BJ (cell line): ENCODE data around the gene RNF14. TPM values are rescaled to one million over a fixed set of nuclear protein-coding genes. Genes with fewer than 3 reads are reported as not detected.

ENCODE experiments used
- CTCF ChIA-PET: fragments of 350-600 bp; formaldehyde crosslinking; extraction: SDS; loops from one replicate; lab custom pipeline; 2021; ENCODE audit warnings: antibody characterized with exemption, inconsistent platforms; lab: Yijun Ruan, JAX
- POLR2A ChIA-PET: fragments of 300-600 bp; sonication (Branson Sonifier 250); formaldehyde crosslinking; extraction: SDS; loops from one replicate; lab custom pipeline; 2021; ENCODE audit warnings: antibody characterized with exemption; lab: Charles Lee
- DNase-seq: peaks from one replicate; pipeline ENCODE4 v3.0.0-alpha.2; 2011; ENCODE audit warnings: low read depth
- H3K27me3 ChIP-seq: 2 replicates; pipeline ENCODE4 v1.6.0; 2011; ENCODE audit warnings: low read length; ENCODE audit not compliant: control insufficient read depth, insufficient read depth
- H3K36me3 ChIP-seq: 2 replicates; pipeline ENCODE4 v1.5.1; 2011; ENCODE audit warnings: low read length; ENCODE audit not compliant: control insufficient read depth, insufficient read depth
- H3K4me3 ChIP-seq: 2 replicates; pipeline ENCODE4 v1.5.1; 2011; ENCODE audit warnings: low read depth, mild to moderate bottlenecking, control low read depth, low read length
- polyA plus RNA-seq: library from polyadenylated mRNA; depleted of rRNA; stranded (reverse); fragments of >200 nt; gene quantifications from 2 replicates; pipeline ENCODE4 v1.2.3, GENCODE V29; 2011
- TF ChIP-seq, protein P1 (sequence below): IDR thresholded peaks from 2 replicates; pipeline ENCODE4 v1.5.1; 2011; ENCODE audit warnings: low read depth, mild to moderate bottlenecking, control low read depth, inconsistent platforms, low read length, moderate library complexity; ENCODE audit not compliant: insufficient read depth

The RNF14 gene
- polyA plus RNA-seq, 1 experiment = 27.2 TPM

DNA sequence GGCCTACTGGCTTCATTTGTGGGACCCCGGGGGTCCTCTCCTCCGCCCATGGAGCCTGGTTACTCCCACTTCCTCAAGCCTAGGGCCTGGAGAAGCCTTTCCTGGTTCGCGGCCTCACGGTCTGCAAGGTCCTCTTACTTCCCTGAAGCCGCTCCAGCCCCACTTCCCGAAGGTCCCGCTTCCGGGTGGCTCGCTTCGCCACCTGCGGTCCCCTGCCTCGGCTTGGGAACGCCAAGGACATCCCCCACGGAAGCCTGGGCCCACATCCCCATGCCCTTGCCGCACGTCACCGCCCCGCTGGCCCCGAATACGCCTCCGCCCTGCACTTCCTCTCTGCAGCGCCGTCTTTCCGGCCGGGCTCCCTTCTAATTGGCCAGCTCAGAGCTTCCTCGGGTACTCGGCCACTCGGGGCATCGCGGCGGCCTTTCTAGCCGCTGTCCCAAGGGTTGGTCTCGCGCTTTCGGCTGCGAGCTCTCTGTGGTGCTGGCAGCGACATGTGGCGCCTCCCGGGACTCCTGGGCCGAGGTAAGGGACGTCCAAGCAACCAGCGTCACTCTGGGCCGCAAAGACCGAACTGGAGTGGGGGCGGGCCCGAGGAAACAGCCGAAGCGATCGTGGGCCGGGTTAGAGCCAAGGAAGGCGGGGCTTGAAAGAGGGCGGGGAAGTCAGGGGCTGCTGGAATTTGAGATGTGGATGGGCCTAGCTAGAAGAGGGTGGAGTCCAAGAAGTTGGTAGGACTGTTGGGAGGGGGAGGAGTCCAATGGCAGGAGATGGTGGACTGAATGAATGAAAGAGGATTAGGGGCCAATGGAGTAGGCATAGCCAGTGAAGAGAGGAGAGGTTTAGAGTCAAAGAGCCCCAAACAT is 45.2 kb upstream of the RNF14 start, which contains the start of gene DELE1:
DELE1 (plus strand) TSS at position 424 of the 866 bp plus-strand sequence; CDS start at position 495, 71 bp downstream.
- TF ChIP-seq, protein P1, sequence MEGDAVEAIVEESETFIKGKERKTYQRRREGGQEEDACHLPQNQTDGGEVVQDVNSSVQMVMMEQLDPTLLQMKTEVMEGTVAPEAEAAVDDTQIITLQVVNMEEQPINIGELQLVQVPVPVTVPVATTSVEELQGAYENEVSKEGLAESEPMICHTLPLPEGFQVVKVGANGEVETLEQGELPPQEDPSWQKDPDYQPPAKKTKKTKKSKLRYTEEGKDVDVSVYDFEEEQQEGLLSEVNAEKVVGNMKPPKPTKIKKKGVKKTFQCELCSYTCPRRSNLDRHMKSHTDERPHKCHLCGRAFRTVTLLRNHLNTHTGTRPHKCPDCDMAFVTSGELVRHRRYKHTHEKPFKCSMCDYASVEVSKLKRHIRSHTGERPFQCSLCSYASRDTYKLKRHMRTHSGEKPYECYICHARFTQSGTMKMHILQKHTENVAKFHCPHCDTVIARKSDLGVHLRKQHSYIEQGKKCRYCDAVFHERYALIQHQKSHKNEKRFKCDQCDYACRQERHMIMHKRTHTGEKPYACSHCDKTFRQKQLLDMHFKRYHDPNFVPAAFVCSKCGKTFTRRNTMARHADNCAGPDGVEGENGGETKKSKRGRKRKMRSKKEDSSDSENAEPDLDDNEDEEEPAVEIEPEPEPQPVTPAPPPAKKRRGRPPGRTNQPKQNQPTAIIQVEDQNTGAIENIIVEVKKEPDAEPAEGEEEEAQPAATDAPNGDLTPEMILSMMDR = no peak
- CTCF ChIA-PET = interaction anchor here (0.7 to 4.2 kb wide), 8 partner anchors 10 to 790 kb away, joined by 3 to 23 read pairs (median 8); partner anchors contain the start of genes PCDH1 and RNF14

DNA sequence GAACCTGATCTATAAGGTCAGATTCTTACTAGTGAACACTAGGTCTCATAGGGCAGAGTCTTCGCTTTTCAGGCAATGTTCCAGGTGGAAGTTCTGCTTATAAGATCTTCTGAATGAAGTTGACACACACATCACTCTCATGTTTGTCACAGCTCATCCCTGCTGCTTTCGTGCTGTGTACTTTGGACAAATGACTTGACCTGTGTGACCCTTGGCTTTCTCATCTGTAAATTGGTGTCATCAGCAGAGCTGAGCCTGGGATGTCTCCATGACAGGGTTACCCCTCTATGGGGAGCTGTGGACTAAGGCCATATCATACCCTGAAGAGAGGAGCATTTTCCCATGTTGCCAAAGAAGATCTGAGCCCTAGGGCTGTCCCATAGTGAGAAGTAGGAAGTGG is 42.5 kb upstream of the RNF14 start:
- peaks cover 27% of the 10 kb centered on the region for H3K36me3 ChIP-seq
- TF ChIP-seq, protein P1 = no peak
- ChIA-PET CTCF (interaction anchor here (0.8 to 1.2 kb wide), 3 partner anchors 28 to 259 kb away, joined by 3 read pairs; no protein-coding TSS in a partner anchor), POLR2A (no interaction called here)
- no peak overlapping the region for H3K4me3 ChIP-seq
- no peak for DNase-seq
- H3K27me3 ChIP-seq = no peaks in the 10 kb centered on the region

More for the DNA sequence above, 45.2 kb upstream of the RNF14 start, which contains the start of gene DELE1:
- H3K36me3 ChIP-seq = peaks cover 17% of the 10 kb centered on the region
- peak within 1 kb of the TSS; percentile 65 for H3K4me3 ChIP-seq
- POLR2A ChIA-PET = interaction anchor here (0.6 to 1.5 kb wide), 3 partner anchors 10 to 74 kb away, joined by 3 to 12 read pairs (median 4); no protein-coding TSS in a partner anchor
- DNase-seq = peak; percentile 62
- no peaks in the 10 kb centered on the region for H3K27me3 ChIP-seq

DNA sequence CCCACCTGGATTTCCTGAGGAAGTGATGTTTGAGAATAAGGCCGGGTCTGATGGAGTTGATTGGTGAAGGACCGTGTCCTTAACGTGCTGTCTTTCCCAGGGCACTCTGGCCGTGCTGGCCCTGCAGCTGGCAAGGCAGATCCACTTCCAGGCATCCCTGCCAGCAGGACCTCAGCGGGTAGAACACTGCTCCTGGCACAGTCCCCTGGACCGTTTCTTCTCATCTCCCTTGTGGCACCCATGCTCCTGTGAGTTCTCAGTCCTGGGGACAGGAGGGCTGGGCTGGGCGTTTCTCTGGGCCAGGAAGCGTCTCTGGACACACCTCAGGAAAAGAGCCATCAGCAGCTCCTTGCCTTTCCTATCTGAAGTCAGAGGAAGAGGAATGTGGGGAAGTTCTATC is 40.9 kb upstream of the RNF14 start:
- ChIA-PET CTCF (no interaction called here), POLR2A (no interaction called here)
- H3K27me3 ChIP-seq = no peaks in the 10 kb centered on the region
- TF ChIP-seq, protein P1 = no peak
- no peak overlapping the region for H3K4me3 ChIP-seq
- H3K36me3 ChIP-seq = peaks cover 36% of the 10 kb centered on the region
- DNase-seq = no peak

DNA sequence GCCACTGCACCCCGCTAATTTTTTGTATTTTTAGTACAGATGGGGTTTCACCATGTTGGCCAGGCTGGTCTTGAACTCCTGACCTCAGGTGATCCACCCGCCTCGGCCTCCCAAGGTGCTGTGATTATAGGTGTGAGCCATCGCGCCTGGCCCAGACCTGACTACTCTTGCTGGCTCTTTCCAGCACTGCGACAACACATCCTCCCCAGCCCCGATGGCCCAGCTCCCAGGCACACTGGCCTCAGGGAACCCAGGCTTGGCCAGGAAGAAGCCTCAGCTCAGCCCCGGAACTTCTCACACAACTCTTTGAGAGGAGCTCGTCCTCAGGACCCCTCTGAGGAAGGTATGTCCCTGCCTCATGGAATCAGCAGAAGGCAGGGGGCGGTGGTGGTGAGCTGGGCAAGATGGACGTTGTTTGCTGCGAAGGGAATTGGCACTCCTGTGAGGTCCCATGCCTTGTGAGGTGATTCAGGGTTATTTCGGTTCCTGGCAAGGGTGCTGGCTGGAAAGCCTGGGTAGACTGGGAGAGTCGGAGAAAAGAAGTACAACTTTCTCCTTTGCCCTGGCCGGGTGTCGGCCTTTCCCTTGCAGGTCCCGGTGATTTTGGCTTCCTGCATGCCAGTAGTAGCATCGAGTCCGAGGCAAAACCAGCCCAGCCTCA is 39.4 kb upstream of the RNF14 start:
- TF ChIP-seq, protein P1 = no peak
- Histone ChIP-seq H3K4me3 (no peak overlapping the region), H3K27me3 (no peaks in the 10 kb centered on the region), H3K36me3 (peaks cover 43% of the 10 kb centered on the region)
- CTCF ChIA-PET = interaction anchor here (1.2 kb wide), 1 partner anchor 19 kb away, joined by 3 read pairs; no protein-coding TSS in a partner anchor
- POLR2A ChIA-PET = no interaction called here
- DNase-seq = no peak

DNA sequence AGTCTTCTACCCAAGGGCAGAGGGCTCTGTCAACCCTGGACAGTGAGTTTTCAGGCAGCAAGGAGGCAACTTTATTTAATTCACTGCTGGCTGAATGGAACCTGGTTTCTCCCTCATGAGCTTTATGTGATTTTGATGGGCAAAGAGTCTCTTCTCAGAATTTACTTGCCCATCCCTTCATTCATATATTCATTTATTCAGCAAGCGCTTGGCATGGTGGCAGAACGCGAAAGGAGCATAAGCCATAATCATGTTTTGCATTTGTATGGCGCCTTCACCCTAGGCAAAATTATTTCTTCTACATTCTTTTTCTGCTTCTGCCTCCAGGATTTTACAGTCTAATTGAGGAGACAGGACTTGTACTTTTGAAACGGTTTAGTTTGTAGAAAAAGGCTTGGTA is 37.2 kb upstream of the RNF14 start:
- CTCF ChIA-PET = no interaction called here
- Histone ChIP-seq H3K36me3 (peaks cover 43% of the 10 kb centered on the region), H3K4me3 (no peak overlapping the region), H3K27me3 (no peaks in the 10 kb centered on the region)
- POLR2A ChIA-PET = no interaction called here
- no peak for DNase-seq
- TF ChIP-seq, protein P1 = no peak
